ENCODE data around the gene SNX17. TPM values are rescaled to one million over a fixed set of nuclear protein-coding genes. Genes with fewer than 3 reads are reported as not detected.

The SNX17 gene
- total RNA-seq, 1 experiment from 2014 or later = 107 TPM

- no peak for DNase-seq (ENCODE audit: low read depth)
These were observed 6.5 kb upstream of the SNX17 start for GRCh38 chr2:27363933-27364332.

- peak; percentile 77 for DNase-seq (ENCODE audit: low read depth)
These were observed 868 bp upstream of the SNX17 start for GRCh38 chr2:27369471-27370025.

GRCh38 chr2:27370816-27371620 lies 602 bp downstream of the SNX17 start:
- peak; percentile 48 for DNase-seq (ENCODE audit: low read depth)

GRCh38 chr2:27372937-27373336 lies 2.5 kb downstream of the SNX17 start:
- no peak for DNase-seq (ENCODE audit: low read depth)

- no peak for DNase-seq (ENCODE audit: low read depth)
These were observed 3.2 kb downstream of the SNX17 start for GRCh38 chr2:27373567-27373966.

GRCh38 chr2:27375513-27376099 lies 5.2 kb downstream of the SNX17 start:
- no peak for DNase-seq (ENCODE audit: low read depth)

- no peak for DNase-seq (ENCODE audit: low read depth)
These were observed 5.9 kb downstream of the SNX17 start for GRCh38 chr2:27376151-27376865.

- DNase-seq (ENCODE audit: low read depth) = no peak
These were observed 6.6 kb downstream of the SNX17 start for GRCh38 chr2:27376866-27377617.

GRCh38 chr2:27377618-27378095 lies 7.2 kb downstream of the SNX17 start:
- no peak for DNase-seq (ENCODE audit: low read depth)

- no peak for DNase-seq (ENCODE audit: low read depth)
These were observed 7.8 kb downstream of the SNX17 start for GRCh38 chr2:27378096-27378808.

GRCh38 chr2:27378809-27379290 lies 8.4 kb downstream of the SNX17 start:
- DNase-seq (ENCODE audit: low read depth) = no peak

- no peak for DNase-seq (ENCODE audit: low read depth)
These were observed 9.0 kb downstream of the SNX17 start for GRCh38 chr2:27379383-27379835.

GRCh38 chr2:27379836-27380625 lies 9.6 kb downstream of the SNX17 start:
- peak; percentile 67 for DNase-seq (ENCODE audit: low read depth)

GRCh38 chr2:27380626-27381545 lies 10.5 kb downstream of the SNX17 start, which contains the start of gene ZNF513:
Gene ZNF513 (minus strand): TSS chr2:27380734. CDS start chr2:27380526, 208 bp downstream.
- peak; percentile 94 for DNase-seq (ENCODE audit: low read depth)

- no peak for DNase-seq (ENCODE audit: low read depth)
These were observed 11.3 kb downstream of the SNX17 start for GRCh38 chr2:27381577-27382181.

- DNase-seq (ENCODE audit: low read depth) = no peak
These were observed 20.6 kb downstream of the SNX17 start for GRCh38 chr2:27390822-27391679.

GRCh38 chr2:27393225-27393624 lies 22.8 kb downstream of the SNX17 start:
- DNase-seq (ENCODE audit: low read depth) = no peak
